KOPT-K1 (cell line): ENCODE data around the gene BAHCC1.
"Not testable (repeated sequence)": the region's sequence is repeated elsewhere in the genome, so short reads cannot be mapped to it uniquely, and the experiment has no call there.

Experiments used
- H3K27ac ChIP-seq: fragments of 200-600 bp; sonication (generic); 2 replicates; pipeline ENCODE4 v1.5.1; 2016; ENCODE audit warnings: antibody characterized with exemption, mild to moderate bottlenecking, low read depth, low read length; ENCODE audit not compliant: poor library complexity, severe bottlenecking
- H3K36me3 ChIP-seq: fragments of 200-600 bp; sonication (generic); 2 replicates; pipeline ENCODE4 v1.5.1; 2017; ENCODE audit warnings: antibody characterized with exemption, mild to moderate bottlenecking, low read length, moderate library complexity; ENCODE audit not compliant: insufficient read depth
- H3K9me3 ChIP-seq: fragments of 200-600 bp; sonication (generic); 2 replicates; pipeline ENCODE4 v1.5.1; 2017; ENCODE audit warnings: antibody characterized with exemption, low read length, mild to moderate bottlenecking; ENCODE audit not compliant: insufficient read depth, poor library complexity, severe bottlenecking

The BAHCC1 gene

GRCh38 chr17:81419886-81420768 is 24.9 kb downstream of the BAHCC1 start:
- Histone ChIP-seq H3K27ac (no peak overlapping the region), H3K36me3 (peaks cover 60% of the 10 kb centered on the region), H3K9me3 (peaks cover 13% of the 10 kb centered on the region)

- Histone ChIP-seq H3K9me3 (peaks cover 20% of the 10 kb centered on the region), H3K27ac (no peak overlapping the region), H3K36me3 (peaks cover 52% of the 10 kb centered on the region)
These were observed 25.7 kb downstream of the BAHCC1 start for GRCh38 chr17:81420769-81421462.

- Histone ChIP-seq H3K36me3 (peaks cover 37% of the 10 kb centered on the region), H3K27ac (no peak overlapping the region), H3K9me3 (peaks cover 24% of the 10 kb centered on the region)
These were observed 27.8 kb downstream of the BAHCC1 start for GRCh38 chr17:81422776-81423697.

GRCh38 chr17:81423698-81424071 is 28.4 kb downstream of the BAHCC1 start:
- Histone ChIP-seq H3K9me3 (peaks cover 24% of the 10 kb centered on the region), H3K36me3 (peaks cover 30% of the 10 kb centered on the region), H3K27ac (no peak overlapping the region)

- no peak overlapping the region for H3K27ac ChIP-seq
- peaks cover 24% of the 10 kb centered on the region for H3K9me3 ChIP-seq
- H3K36me3 ChIP-seq: peaks cover 23% of the 10 kb centered on the region
These were observed 29.1 kb downstream of the BAHCC1 start for GRCh38 chr17:81424151-81425017.

GRCh38 chr17:81425041-81425440 is 29.8 kb downstream of the BAHCC1 start:
- H3K36me3 ChIP-seq: peaks cover 16% of the 10 kb centered on the region; the same call in 1 of the 2 replicates
- H3K9me3 ChIP-seq: peaks cover 24% of the 10 kb centered on the region
- H3K27ac ChIP-seq: not testable (repeated sequence)

- Histone ChIP-seq H3K9me3 (peaks cover 24% of the 10 kb centered on the region), H3K27ac (peak overlapping the region; percentile 100)
- H3K36me3 ChIP-seq: not testable (repeated sequence)
These were observed 30.6 kb downstream of the BAHCC1 start for GRCh38 chr17:81425716-81426392.

GRCh38 chr17:81426393-81427172 is 31.3 kb downstream of the BAHCC1 start:
- H3K9me3 ChIP-seq: peaks cover 24% of the 10 kb centered on the region
- peak overlapping the region; percentile 100 for H3K27ac ChIP-seq

GRCh38 chr17:81427173-81428120 is 32.2 kb downstream of the BAHCC1 start:
- Histone ChIP-seq H3K9me3 (peaks cover 24% of the 10 kb centered on the region), H3K27ac (peak overlapping the region; percentile 100), H3K36me3 (peaks cover 11% of the 10 kb centered on the region)

More at GRCh38 chr17:81426393-81427172, 31.3 kb downstream of the BAHCC1 start:
- H3K36me3 ChIP-seq: peaks cover 6% of the 10 kb centered on the region

- Histone ChIP-seq H3K36me3 (peaks cover 11% of the 10 kb centered on the region), H3K27ac (peak overlapping the region; percentile 100), H3K9me3 (peaks cover 24% of the 10 kb centered on the region)
These were observed 32.9 kb downstream of the BAHCC1 start for GRCh38 chr17:81428121-81428515.

- Histone ChIP-seq H3K9me3 (peaks cover 24% of the 10 kb centered on the region), H3K27ac (peak overlapping the region; percentile 100), H3K36me3 (peaks cover 14% of the 10 kb centered on the region)
These were observed 33.3 kb downstream of the BAHCC1 start for GRCh38 chr17:81428516-81428915.
